Astrocyte (in vitro differentiated cells and primary cell): Measurements from ENCODE around the gene CYLD. TPM values are rescaled to one million over a fixed set of nuclear protein-coding genes. Genes with fewer than 3 reads are reported as not detected.

Source experiments
- DNase-seq: peaks from one replicate; pipeline ENCODE4 v3.0.0-alpha.2; 2010; ENCODE audit warnings: low read depth
- FAIRE-seq: peaks from 2 replicates; lab custom pipeline; 2011; peaks lifted over from hg19 to GRCh38; lab: Jason Lieb, UNC
- H2AFZ ChIP-seq: 2 replicates; pipeline ENCODE4 v1.6.0; 2012; ENCODE audit warnings: low read depth, low read length, inconsistent platforms
- H3K27ac ChIP-seq: 2 replicates; pipeline ENCODE4 v1.5.1; 2011; ENCODE audit warnings: low read depth, low read length, inconsistent platforms
- H3K27me3 ChIP-seq: 2 replicates; pipeline ENCODE4 v1.6.0; 2011; ENCODE audit warnings: low read length, inconsistent platforms; ENCODE audit not compliant: insufficient read depth
- H3K36me3 ChIP-seq: 2 replicates; pipeline ENCODE4 v1.5.1; 2011; ENCODE audit warnings: low read length, inconsistent platforms; ENCODE audit not compliant: insufficient read depth
- H3K4me1 ChIP-seq: 2 replicates; pipeline ENCODE4 v1.5.1; 2011; ENCODE audit warnings: low read length, inconsistent platforms; ENCODE audit not compliant: insufficient read depth
- H3K4me2 ChIP-seq: 2 replicates; pipeline ENCODE4 v1.6.0; 2012; ENCODE audit warnings: low read length, inconsistent platforms
- H3K4me3 ChIP-seq: 2 replicates; pipeline ENCODE4 v1.5.1; 2011; ENCODE audit warnings: low read depth, mild to moderate bottlenecking, low read length, inconsistent platforms; ENCODE audit not compliant: insufficient read depth
- H3K79me2 ChIP-seq: 2 replicates; pipeline ENCODE4 v1.6.0; 2012; ENCODE audit warnings: mild to moderate bottlenecking, low read length, inconsistent platforms; ENCODE audit not compliant: insufficient read depth
- H3K9ac ChIP-seq: 2 replicates; pipeline ENCODE4 v1.6.0; 2012; ENCODE audit warnings: mild to moderate bottlenecking, low read length, inconsistent platforms
- H3K9me3 ChIP-seq: 2 replicates; pipeline ENCODE4 v1.5.1; 2012; ENCODE audit warnings: low read depth, mild to moderate bottlenecking, low read length, inconsistent platforms; ENCODE audit not compliant: insufficient read depth
- H4K20me1 ChIP-seq: 2 replicates; pipeline ENCODE4 v1.6.0; 2012; ENCODE audit warnings: low read length, inconsistent platforms; ENCODE audit not compliant: insufficient read depth
- H3K27ac Mint-ChIP-seq: one replicate; pipeline ENCODE4 v1.8.0; 2021; ENCODE audit warnings: mild to moderate bottlenecking, mixed read lengths; ENCODE audit not compliant: unreplicated experiment
- H3K27me3 Mint-ChIP-seq: one replicate; pipeline ENCODE4 v1.8.0; 2021; ENCODE audit warnings: low read depth, mixed read lengths; ENCODE audit not compliant: unreplicated experiment
- H3K36me3 Mint-ChIP-seq: one replicate; pipeline ENCODE4 v1.8.0; 2021; ENCODE audit warnings: low read depth, mixed read lengths; ENCODE audit not compliant: unreplicated experiment
- H3K4me1 Mint-ChIP-seq: one replicate; pipeline ENCODE4 v1.8.0; 2021; ENCODE audit warnings: low read depth, mixed read lengths; ENCODE audit not compliant: unreplicated experiment
- H3K4me3 Mint-ChIP-seq: one replicate; pipeline ENCODE4 v1.8.0; 2021; ENCODE audit warnings: mild to moderate bottlenecking, moderate library complexity, mixed read lengths; ENCODE audit not compliant: unreplicated experiment
- H3K9me3 Mint-ChIP-seq: one replicate; pipeline ENCODE4 v1.8.0; 2021; ENCODE audit warnings: mild to moderate bottlenecking, mixed read lengths; ENCODE audit not compliant: unreplicated experiment
- EZH2 ChIP-seq: IDR thresholded peaks from 2 replicates; pipeline ENCODE4 v1.6.1; 2012; ENCODE audit warnings: mild to moderate bottlenecking, low read length, inconsistent platforms; ENCODE audit not compliant: insufficient read depth
- total RNA-seq: library from RNA; stranded (reverse); gene quantifications from 2 replicates; pipeline ENCODE4 v1.2.1, GENCODE V29; 2021
- TF ChIP-seq, protein P1 (sequence below): IDR thresholded peaks from 2 replicates; pipeline ENCODE4 v1.5.1; 2011; ENCODE audit warnings: low read depth, mild to moderate bottlenecking, inconsistent platforms, low read length, moderate library complexity; ENCODE audit not compliant: insufficient read depth

CYLD gene
- total RNA-seq, 1 donor from 2014 or later: 34.2 TPM

DNA sequence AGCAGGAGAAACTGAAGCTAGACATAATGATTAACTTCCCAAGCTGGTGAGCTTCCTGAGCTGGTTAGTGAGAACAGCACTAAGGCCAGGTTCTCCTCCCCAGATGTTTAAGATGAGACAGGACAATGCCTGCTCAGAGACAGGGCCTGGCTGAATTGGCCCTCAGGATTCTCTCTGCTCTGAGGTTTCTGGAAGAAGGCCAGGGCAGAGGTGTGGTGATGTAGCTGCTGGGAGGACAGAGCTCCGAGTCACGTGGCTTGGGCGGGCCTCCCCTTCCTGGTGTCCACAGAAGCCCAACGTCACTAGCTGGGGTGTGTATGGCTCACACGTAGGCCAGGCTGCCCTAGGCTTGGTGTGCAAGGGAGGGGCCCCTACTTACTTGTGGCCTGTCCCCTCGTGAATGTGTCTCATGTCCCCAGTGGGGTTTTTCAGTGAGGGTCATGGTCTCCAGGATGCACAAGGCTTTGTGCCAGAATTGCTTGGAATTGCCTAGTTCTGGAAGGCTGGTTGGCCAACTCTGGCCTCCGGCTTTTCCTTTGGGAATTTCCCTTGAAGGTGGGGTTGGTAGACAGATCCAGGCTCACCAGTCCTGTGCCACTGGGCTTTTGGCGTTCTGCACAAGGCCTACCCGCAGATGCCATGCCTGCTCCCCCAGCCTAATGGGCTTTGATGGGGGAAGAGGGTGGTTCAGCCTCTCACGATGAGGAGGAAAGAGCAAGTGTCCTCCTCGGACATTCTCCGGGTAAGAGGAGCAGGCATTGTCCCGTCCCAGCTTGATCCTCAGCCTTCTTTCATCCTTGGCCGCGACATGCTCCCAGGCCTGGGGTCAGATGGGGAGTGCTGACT, 45.1 kb upstream of the CYLD start:
- Mint-ChIP-seq H3K4me1 (peaks cover 6% of the 10 kb centered on the region), H3K4me3 (no peak overlapping the region), H3K36me3 (no peaks in the 10 kb centered on the region), H3K27me3 (peaks cover 33% of the 10 kb centered on the region), H3K9me3 (peaks cover 4% of the 10 kb centered on the region), H3K27ac (no peak overlapping the region)
- peak; percentile 26 for DNase-seq
- Histone ChIP-seq H3K27me3 (peaks cover 5% of the 10 kb centered on the region), H3K9me3 (no peaks in the 10 kb centered on the region), H3K4me1 (no peaks in the 10 kb centered on the region), H3K9ac (no peak overlapping the region), H3K27ac (no peak overlapping the region), H3K4me2 (no peak overlapping the region), H2AFZ (no peak overlapping the region), H3K79me2 (no peaks in the 10 kb centered on the region), H4K20me1 (no peaks in the 10 kb centered on the region), H3K36me3 (no peaks in the 10 kb centered on the region), H3K4me3 (no peak overlapping the region)
- no peak for FAIRE-seq
- no peak for TF ChIP-seq EZH2
- TF ChIP-seq, protein P1, sequence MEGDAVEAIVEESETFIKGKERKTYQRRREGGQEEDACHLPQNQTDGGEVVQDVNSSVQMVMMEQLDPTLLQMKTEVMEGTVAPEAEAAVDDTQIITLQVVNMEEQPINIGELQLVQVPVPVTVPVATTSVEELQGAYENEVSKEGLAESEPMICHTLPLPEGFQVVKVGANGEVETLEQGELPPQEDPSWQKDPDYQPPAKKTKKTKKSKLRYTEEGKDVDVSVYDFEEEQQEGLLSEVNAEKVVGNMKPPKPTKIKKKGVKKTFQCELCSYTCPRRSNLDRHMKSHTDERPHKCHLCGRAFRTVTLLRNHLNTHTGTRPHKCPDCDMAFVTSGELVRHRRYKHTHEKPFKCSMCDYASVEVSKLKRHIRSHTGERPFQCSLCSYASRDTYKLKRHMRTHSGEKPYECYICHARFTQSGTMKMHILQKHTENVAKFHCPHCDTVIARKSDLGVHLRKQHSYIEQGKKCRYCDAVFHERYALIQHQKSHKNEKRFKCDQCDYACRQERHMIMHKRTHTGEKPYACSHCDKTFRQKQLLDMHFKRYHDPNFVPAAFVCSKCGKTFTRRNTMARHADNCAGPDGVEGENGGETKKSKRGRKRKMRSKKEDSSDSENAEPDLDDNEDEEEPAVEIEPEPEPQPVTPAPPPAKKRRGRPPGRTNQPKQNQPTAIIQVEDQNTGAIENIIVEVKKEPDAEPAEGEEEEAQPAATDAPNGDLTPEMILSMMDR: no peak

DNA sequence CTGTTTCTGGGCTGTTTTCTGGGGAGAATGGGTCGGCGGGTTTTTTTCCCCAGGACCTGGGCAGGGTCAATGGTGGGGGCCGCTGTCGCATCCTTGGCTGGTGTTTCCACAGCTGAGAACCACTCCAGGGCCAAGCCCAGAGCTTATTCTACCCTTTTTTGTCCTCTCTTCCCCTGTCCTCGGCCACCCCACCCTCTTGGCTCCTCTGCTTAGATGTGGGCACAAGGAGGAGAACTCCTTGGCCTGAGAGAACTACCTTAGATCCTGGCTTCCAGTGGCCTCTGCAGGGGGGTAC, 44.5 kb upstream of the CYLD start:
- no peak for FAIRE-seq
- DNase-seq: no peak
- Histone ChIP-seq H2AFZ (peak overlapping the region; percentile 86), H3K36me3 (no peaks in the 10 kb centered on the region), H3K9me3 (no peaks in the 10 kb centered on the region), H4K20me1 (no peaks in the 10 kb centered on the region), H3K9ac (no peak overlapping the region), H3K4me2 (peak overlapping the region; percentile 82), H3K27me3 (peaks cover 5% of the 10 kb centered on the region), H3K4me3 (no peak overlapping the region), H3K79me2 (no peaks in the 10 kb centered on the region), H3K4me1 (no peaks in the 10 kb centered on the region), H3K27ac (no peak overlapping the region)
- TF ChIP-seq EZH2: no peak
- TF ChIP-seq, protein P1: no peak
- no peak overlapping the region for H3K4me3 Mint-ChIP-seq
- peak overlapping the region; percentile 34 for H3K27ac Mint-ChIP-seq
- peaks cover 31% of the 10 kb centered on the region for H3K27me3 Mint-ChIP-seq
- peaks cover 6% of the 10 kb centered on the region for H3K4me1 Mint-ChIP-seq
- H3K9me3 Mint-ChIP-seq: peaks cover 4% of the 10 kb centered on the region
- H3K36me3 Mint-ChIP-seq: no peaks in the 10 kb centered on the region
